Measurements from ENCODE around the gene PTGER3.

The PTGER3 gene

GRCh38 chr1:71047635-71048607 is at the start of gene PTGER3:
Gene PTGER3 (minus strand): TSS chr1:71047816. CDS start chr1:71047577, 239 bp downstream.
- Histone ChIP-seq H3K27ac (peak within 1 kb of the TSS; percentile 47 to 54), H3K4me3 (peak within 1 kb of the TSS; percentile 81)
- DNase-seq (ENCODE audit: low spot score) = peak; percentile 83
- TF ChIP-seq, protein P1, sequence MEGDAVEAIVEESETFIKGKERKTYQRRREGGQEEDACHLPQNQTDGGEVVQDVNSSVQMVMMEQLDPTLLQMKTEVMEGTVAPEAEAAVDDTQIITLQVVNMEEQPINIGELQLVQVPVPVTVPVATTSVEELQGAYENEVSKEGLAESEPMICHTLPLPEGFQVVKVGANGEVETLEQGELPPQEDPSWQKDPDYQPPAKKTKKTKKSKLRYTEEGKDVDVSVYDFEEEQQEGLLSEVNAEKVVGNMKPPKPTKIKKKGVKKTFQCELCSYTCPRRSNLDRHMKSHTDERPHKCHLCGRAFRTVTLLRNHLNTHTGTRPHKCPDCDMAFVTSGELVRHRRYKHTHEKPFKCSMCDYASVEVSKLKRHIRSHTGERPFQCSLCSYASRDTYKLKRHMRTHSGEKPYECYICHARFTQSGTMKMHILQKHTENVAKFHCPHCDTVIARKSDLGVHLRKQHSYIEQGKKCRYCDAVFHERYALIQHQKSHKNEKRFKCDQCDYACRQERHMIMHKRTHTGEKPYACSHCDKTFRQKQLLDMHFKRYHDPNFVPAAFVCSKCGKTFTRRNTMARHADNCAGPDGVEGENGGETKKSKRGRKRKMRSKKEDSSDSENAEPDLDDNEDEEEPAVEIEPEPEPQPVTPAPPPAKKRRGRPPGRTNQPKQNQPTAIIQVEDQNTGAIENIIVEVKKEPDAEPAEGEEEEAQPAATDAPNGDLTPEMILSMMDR (IDR thresholded peaks at IDR 0.05) = no peak

GRCh38 chr1:71094913-71095312 is 47.3 kb upstream of the PTGER3 start:
- Histone ChIP-seq H3K4me3 (no peak overlapping the region), H3K27ac (no peak overlapping the region)
- no peak for DNase-seq (ENCODE audit: low spot score)

DNA sequence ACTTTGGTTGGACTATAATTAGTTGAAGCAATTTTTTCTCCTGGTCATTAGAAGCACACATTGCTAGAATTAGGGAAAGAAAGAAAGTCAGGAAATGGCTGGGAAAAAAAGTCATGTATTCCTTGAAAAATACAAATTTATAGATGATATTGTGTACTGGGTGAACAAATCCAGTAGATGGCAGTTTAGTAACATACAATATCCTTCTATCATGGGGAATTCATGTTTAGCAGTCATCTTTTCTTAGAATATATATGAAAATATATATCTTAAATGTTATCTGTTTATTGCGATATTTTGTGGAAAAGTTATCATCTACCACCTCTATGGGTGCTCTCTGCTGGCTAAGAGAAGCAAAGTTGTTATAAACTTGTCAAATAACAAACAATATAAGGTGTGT is 46.3 kb upstream of the PTGER3 start:
- TF ChIP-seq, protein P1 (IDR thresholded peaks at IDR 0.05) = no peak
- no peak for DNase-seq (ENCODE audit: low spot score)
- Histone ChIP-seq H3K27ac (no peak overlapping the region), H3K4me3 (no peak overlapping the region)

More at GRCh38 chr1:71094913-71095312, 47.3 kb upstream of the PTGER3 start:
- TF ChIP-seq, protein P1 (IDR thresholded peaks at IDR 0.05) = no peak

- H3K4me3 ChIP-seq = no peak overlapping the region
- H3K27ac ChIP-seq = no peak overlapping the region
- TF ChIP-seq, protein P1 (IDR thresholded peaks at IDR 0.05) = no peak
- DNase-seq (ENCODE audit: low spot score) = no peak
These were observed 42.1 kb upstream of the PTGER3 start for GRCh38 chr1:71089536-71090270.

DNA sequence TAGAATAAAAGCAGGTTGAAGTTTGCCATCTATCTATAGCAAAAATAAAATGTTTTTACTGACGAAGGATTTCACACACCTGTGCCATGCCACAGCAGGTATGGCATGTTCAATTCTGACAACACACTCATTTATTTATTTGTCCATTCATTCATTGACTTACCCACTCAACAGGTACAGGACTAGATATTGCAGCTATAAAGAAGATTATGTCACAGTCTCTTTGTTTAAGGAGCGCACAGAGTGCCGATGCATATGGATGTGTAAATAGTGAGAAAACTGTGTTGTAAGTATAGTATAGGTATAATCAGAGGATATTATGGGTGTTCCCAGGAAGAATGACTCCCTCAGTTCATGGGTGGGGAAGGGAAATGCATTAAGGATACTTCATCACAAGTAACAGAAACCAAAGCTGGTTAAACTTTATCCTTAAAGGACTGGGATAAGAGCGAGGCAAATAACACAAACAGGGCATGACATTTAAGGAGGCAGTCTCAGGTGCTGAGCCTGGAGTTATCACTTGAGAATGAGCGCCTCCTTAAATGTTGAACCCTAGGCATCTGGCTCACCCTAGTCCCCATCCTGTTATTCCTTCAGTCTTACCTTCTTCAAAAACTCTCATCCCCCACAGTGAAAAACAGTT is 41.1 kb upstream of the PTGER3 start:
- TF ChIP-seq, protein P1 (IDR thresholded peaks at IDR 0.05) = no peak
- DNase-seq (ENCODE audit: low spot score) = no peak
- no peak overlapping the region for H3K4me3 ChIP-seq
- H3K27ac ChIP-seq = no peak overlapping the region

- Histone ChIP-seq H3K4me3 (no peak overlapping the region), H3K27ac (no peak overlapping the region)
- TF ChIP-seq, protein P1 (IDR thresholded peaks at IDR 0.05) = no peak
- DNase-seq (ENCODE audit: low spot score) = no peak
These were observed 40.1 kb upstream of the PTGER3 start for GRCh38 chr1:71087713-71088112.

Measured in coronary artery (tissue), 2 donors.